ENCODE results near the gene SLC39A8.

GRCh38 chr4:102333787-102334186 lies 11.5 kb downstream of the SLC39A8 start:
- no peak for TF ChIP-seq PATZ1 (CRISPR knock-in tag; IDR thresholded peaks at IDR 0.05; ENCODE audit: borderline replicate concordance)
- TF ChIP-seq RARB (CRISPR knock-in tag; IDR thresholded peaks at IDR 0.05) = no peak
